Caco-2 (cell line): Measurements from ENCODE around the gene COG4. TPM values are rescaled to one million over a fixed set of nuclear protein-coding genes. Genes with fewer than 3 reads are reported as not detected.

ENCODE experiments used
- BruUV-seq: library from RNA; stranded (reverse); fragments of 400-500 nt; replicated peaks from 2 replicates; lab custom pipeline; 2021; lab: Mats Ljungman, UMichigan
- CTCF ChIA-PET: fragments of 300-600 bp; sonication (Branson Sonifier 250); formaldehyde crosslinking; loops from one replicate; lab custom pipeline; 2022; ENCODE audit warnings: antibody characterized with exemption; lab: Charles Lee
- POLR2A ChIA-PET: fragments of 300-600 bp; sonication (Branson Sonifier 250); formaldehyde crosslinking; loops from one replicate; lab custom pipeline; 2022; ENCODE audit warnings: antibody characterized with exemption; lab: Charles Lee
- DNase-seq, 2 experiments: peaks; one replicate each; pipeline versions ENCODE4 v3.0.0 to v3.0.0-alpha.2; 2020 to 2022
- H3K27me3 ChIP-seq: replicated peaks from 2 replicates; pipeline ENCODE4 v1.6.0; 2011; ENCODE audit warnings: low read length; ENCODE audit not compliant: control insufficient read depth, insufficient read depth
- H3K36me3 ChIP-seq: 2 replicates; pipeline ENCODE4 v1.5.1; 2011; ENCODE audit warnings: low read length; ENCODE audit not compliant: control insufficient read depth, insufficient read depth
- H3K4me1 ChIP-seq: fragments of 250-450 bp; sonication (Bioruptor Pico); 2 replicates; pipeline ENCODE4 v1.5.1; 2020; ENCODE audit warnings: mild to moderate bottlenecking
- H3K4me3 ChIP-seq: 2 replicates; pipeline ENCODE4 v1.5.1; 2011; ENCODE audit warnings: low read depth, mild to moderate bottlenecking, control low read depth, low read length
- H3K9me3 ChIP-seq: fragments of 250-450 bp; sonication (Bioruptor Pico); 2 replicates; pipeline ENCODE4 v1.5.1; 2020; ENCODE audit warnings: mild to moderate bottlenecking, moderate library complexity
- H3K27ac Mint-ChIP-seq: one replicate; pipeline ENCODE4 v1.8.0; 2022; ENCODE audit warnings: mixed read lengths; ENCODE audit not compliant: unreplicated experiment
- H3K27me3 Mint-ChIP-seq: one replicate; pipeline ENCODE4 v1.8.0; 2022; ENCODE audit warnings: mixed read lengths; ENCODE audit not compliant: insufficient read depth, unreplicated experiment
- H3K36me3 Mint-ChIP-seq: one replicate; pipeline ENCODE4 v1.8.0; 2022; ENCODE audit warnings: mild to moderate bottlenecking, mixed read lengths; ENCODE audit not compliant: insufficient read depth, unreplicated experiment
- H3K4me1 Mint-ChIP-seq: one replicate; pipeline ENCODE4 v1.8.0; 2022; ENCODE audit warnings: low read depth, mixed read lengths; ENCODE audit not compliant: unreplicated experiment
- H3K4me3 Mint-ChIP-seq: one replicate; pipeline ENCODE4 v1.8.0; 2022; ENCODE audit warnings: mild to moderate bottlenecking, moderate library complexity, mixed read lengths; ENCODE audit not compliant: unreplicated experiment
- H3K9me3 Mint-ChIP-seq: one replicate; pipeline ENCODE4 v1.8.0; 2022; ENCODE audit warnings: mixed read lengths; ENCODE audit not compliant: unreplicated experiment
- intact Hi-C: fragments of 100-400 bp; cut with micrococcal nuclease; formaldehyde crosslinking; loops from one replicate; pipeline ENCODE4 v1.10.0; 2022; ENCODE audit not compliant: unreplicated experiment
- total RNA-seq: library from RNA; stranded (reverse); gene quantifications from 2 replicates; pipeline ENCODE4 v1.2.3, GENCODE V29; 2022
- TF ChIP-seq, protein P1 (sequence below), 2 experiments: fragments of 200-600 bp in 1 of 2; IDR thresholded peaks; 1 replicate in 1 of 2; 2 replicates in 1 of 2; pipeline versions ENCODE4 v1.5.1 to v1.8.0; 2011 to 2022; ENCODE audit warnings: antibody characterized with exemption in 1 of 2, control low read depth in 1 of 2, inconsistent platforms in 1 of 2, low read depth in 1 of 2, low read length in 1 of 2, mild to moderate bottlenecking in 1 of 2, moderate library complexity in 1 of 2; ENCODE audit not compliant: insufficient read depth in 1 of 2, severe bottlenecking in 1 of 2, unreplicated experiment in 1 of 2

Gene COG4
- total RNA-seq, 1 experiment from 2014 or later, result 88.5 TPM

GRCh38 chr16:70520612-70521297 lies 2.6 kb downstream of the COG4 start:
- ChIA-PET POLR2A (interaction anchor here (0.6 kb wide), 1 partner anchor 135 kb away, joined by 4 read pairs; no protein-coding TSS in a partner anchor), CTCF (interaction anchor here (1.0 kb wide), 1 partner anchor 24 kb away, joined by 4 read pairs; no protein-coding TSS in a partner anchor)
- H3K27ac Mint-ChIP-seq, result no peak overlapping the region
- peaks cover 2% of the 10 kb centered on the region; the same call in 1 of the 2 replicates for H3K36me3 ChIP-seq
- no peak overlapping the region for H3K4me3 Mint-ChIP-seq
- no peak for DNase-seq
- H3K4me1 Mint-ChIP-seq, result peaks cover 6% of the 10 kb centered on the region
- H3K36me3 Mint-ChIP-seq, result peaks cover 51% of the 10 kb centered on the region
- intact Hi-C loops, result no loop called here
- H3K27me3 Mint-ChIP-seq, result no peaks in the 10 kb centered on the region
- H3K9me3 Mint-ChIP-seq, result no peaks in the 10 kb centered on the region
- H3K27me3 ChIP-seq, result no peaks in the 10 kb centered on the region
- no peaks in the 10 kb centered on the region for H3K9me3 ChIP-seq
- peaks cover 9% of the 10 kb centered on the region for H3K4me1 ChIP-seq
- TF ChIP-seq, protein P1, sequence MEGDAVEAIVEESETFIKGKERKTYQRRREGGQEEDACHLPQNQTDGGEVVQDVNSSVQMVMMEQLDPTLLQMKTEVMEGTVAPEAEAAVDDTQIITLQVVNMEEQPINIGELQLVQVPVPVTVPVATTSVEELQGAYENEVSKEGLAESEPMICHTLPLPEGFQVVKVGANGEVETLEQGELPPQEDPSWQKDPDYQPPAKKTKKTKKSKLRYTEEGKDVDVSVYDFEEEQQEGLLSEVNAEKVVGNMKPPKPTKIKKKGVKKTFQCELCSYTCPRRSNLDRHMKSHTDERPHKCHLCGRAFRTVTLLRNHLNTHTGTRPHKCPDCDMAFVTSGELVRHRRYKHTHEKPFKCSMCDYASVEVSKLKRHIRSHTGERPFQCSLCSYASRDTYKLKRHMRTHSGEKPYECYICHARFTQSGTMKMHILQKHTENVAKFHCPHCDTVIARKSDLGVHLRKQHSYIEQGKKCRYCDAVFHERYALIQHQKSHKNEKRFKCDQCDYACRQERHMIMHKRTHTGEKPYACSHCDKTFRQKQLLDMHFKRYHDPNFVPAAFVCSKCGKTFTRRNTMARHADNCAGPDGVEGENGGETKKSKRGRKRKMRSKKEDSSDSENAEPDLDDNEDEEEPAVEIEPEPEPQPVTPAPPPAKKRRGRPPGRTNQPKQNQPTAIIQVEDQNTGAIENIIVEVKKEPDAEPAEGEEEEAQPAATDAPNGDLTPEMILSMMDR (IDR thresholded peaks at IDR 0.05; ENCODE audit: insufficient read depth in 1 of 2, low read depth in 1 of 2, low read length in 1 of 2, severe bottlenecking in 1 of 2, unreplicated experiment in 1 of 2), result no peak
- BruUV-seq, result no TSS peak
- H3K4me3 ChIP-seq, result no peak overlapping the region

- Histone ChIP-seq H3K36me3 (peaks cover 8% of the 10 kb centered on the region), H3K4me3 (no peak overlapping the region), H3K9me3 (no peaks in the 10 kb centered on the region), H3K27me3 (no peaks in the 10 kb centered on the region), H3K4me1 (no peaks in the 10 kb centered on the region)
- TF ChIP-seq, protein P1 (IDR thresholded peaks at IDR 0.05; ENCODE audit: insufficient read depth in 1 of 2, low read depth in 1 of 2, low read length in 1 of 2, severe bottlenecking in 1 of 2, unreplicated experiment in 1 of 2), result no peak
- ChIA-PET CTCF (no interaction called here), POLR2A (no interaction called here)
- H3K4me3 Mint-ChIP-seq, result no peak overlapping the region
- H3K36me3 Mint-ChIP-seq, result peaks cover 67% of the 10 kb centered on the region
- intact Hi-C loops, result no loop called here
- DNase-seq, result no peak
- no TSS peak for BruUV-seq
- H3K27me3 Mint-ChIP-seq, result no peaks in the 10 kb centered on the region
- no peak overlapping the region for H3K27ac Mint-ChIP-seq
- H3K9me3 Mint-ChIP-seq, result no peaks in the 10 kb centered on the region
- no peaks in the 10 kb centered on the region for H3K4me1 Mint-ChIP-seq
Observed at GRCh38 chr16:70512456-70512855, 10.9 kb downstream of the COG4 start.

- Mint-ChIP-seq H3K4me1 (no peaks in the 10 kb centered on the region), H3K27me3 (no peaks in the 10 kb centered on the region), H3K27ac (no peak overlapping the region), H3K4me3 (no peak overlapping the region), H3K9me3 (no peaks in the 10 kb centered on the region), H3K36me3 (peaks cover 68% of the 10 kb centered on the region)
- no peaks in the 10 kb centered on the region for H3K4me1 ChIP-seq
- BruUV-seq, result no TSS peak
- DNase-seq, result no peak
- TF ChIP-seq, protein P1 (IDR thresholded peaks at IDR 0.05; ENCODE audit: insufficient read depth in 1 of 2, low read depth in 1 of 2, low read length in 1 of 2, severe bottlenecking in 1 of 2, unreplicated experiment in 1 of 2), result no peak
- H3K36me3 ChIP-seq, result peaks cover 7% of the 10 kb centered on the region
- ChIA-PET POLR2A (no interaction called here), CTCF (no interaction called here)
- no peaks in the 10 kb centered on the region for H3K9me3 ChIP-seq
- H3K27me3 ChIP-seq, result no peaks in the 10 kb centered on the region
- intact Hi-C loops, result no loop called here
- H3K4me3 ChIP-seq, result no peak overlapping the region
Observed at GRCh38 chr16:70511833-70512232, 11.5 kb downstream of the COG4 start.
